Left kidney (tissue), 2 donors: Measurements from ENCODE around the gene BFSP2. TPM values are rescaled to one million over a fixed set of nuclear protein-coding genes. Genes with fewer than 3 reads are reported as not detected.
"Not testable (repeated sequence)": the region's sequence is repeated elsewhere in the genome, so short reads cannot be mapped to it uniquely, and the experiment has no call there.

ENCODE experiments used
- DNase-seq: peaks from one replicate; pipeline ENCODE4 v3.0.0-alpha.2; 2013
- polyA plus RNA-seq: library from polyadenylated mRNA; unstranded; fragments of 120-200 nt; gene quantifications from one replicate; pipeline ENCODE4 v1.2.1, GENCODE V29; 2013; ENCODE audit not compliant: insufficient read length

Gene BFSP2
- polyA plus RNA-seq, 1 donor = 0.33 TPM

GRCh38 chr3:133520286-133520685, 120.4 kb downstream of the BFSP2 start:
- DNase-seq = no peak

DNA sequence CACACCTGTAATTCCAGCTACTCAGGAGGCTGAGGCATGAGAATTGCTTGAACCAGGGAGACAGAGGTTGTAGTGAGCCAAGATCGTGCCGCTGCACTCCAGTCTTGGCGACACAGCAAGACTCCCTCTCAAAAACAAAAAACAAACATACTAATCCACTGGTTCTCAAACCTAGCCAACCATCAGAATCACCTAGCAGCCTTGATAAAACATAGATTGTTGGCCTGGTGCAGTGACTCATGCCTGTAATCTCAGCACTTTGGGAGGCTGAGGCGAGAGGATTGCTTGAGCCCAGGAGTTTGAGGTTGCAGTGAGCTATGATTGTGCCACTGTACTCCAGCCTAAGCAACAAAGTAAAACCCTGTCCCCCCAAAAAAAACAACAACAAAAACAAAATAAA, 121.1 kb downstream of the BFSP2 start:
- DNase-seq = not testable (repeated sequence)

- DNase-seq = no peak
Observed at GRCh38 chr3:133521946-133522345, 122.1 kb downstream of the BFSP2 start.

DNA sequence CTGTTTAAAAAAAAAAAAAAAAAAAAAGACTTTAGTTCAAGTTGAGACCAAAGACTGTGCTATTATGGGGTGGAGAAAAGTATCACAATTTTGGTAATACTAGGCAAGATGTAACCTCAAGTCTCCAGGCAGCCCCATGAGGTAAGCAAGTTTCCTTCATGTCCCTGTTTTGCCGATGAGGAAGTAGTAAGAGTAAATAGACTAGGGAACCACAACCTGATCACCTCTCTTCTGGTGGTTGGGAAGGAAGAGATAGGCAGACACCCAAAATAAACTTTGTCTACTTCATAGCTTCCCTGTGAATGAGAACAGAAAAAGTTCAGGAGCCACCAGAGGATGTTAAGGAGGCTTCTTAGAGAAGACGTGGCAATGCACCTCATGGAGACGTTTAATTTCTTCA, 123.9 kb downstream of the BFSP2 start:
- not testable (repeated sequence) for DNase-seq

Other genes starting within 250 kb of the BFSP2 start
- 143 TPM for gene CDV3, start 173.6 kb downstream of the BFSP2 start, polyA plus RNA-seq